Suprapubic skin (tissue), 3 donors: Measurements from ENCODE around the gene VASN.

Experiments
- EP300 ChIP-seq: sonication (generic); formaldehyde crosslinking; IDR thresholded peaks from one replicate; pipeline ENCODE4 v1.6.1; 2017; ENCODE audit warnings: antibody characterized with exemption
- TF ChIP-seq, protein P1 (sequence below), 2 donors: fragments of 200-600 bp in 1 of 2; fragments of 450-650 bp in 1 of 2; sonication (generic) in 1 of 2; IDR thresholded peaks; one replicate each; pipeline ENCODE4 v1.5.1; 2016 to 2019; ENCODE audit warnings: antibody characterized with exemption in 2 of 2, mild to moderate bottlenecking in 1 of 2, moderate library complexity in 1 of 2

DNA sequence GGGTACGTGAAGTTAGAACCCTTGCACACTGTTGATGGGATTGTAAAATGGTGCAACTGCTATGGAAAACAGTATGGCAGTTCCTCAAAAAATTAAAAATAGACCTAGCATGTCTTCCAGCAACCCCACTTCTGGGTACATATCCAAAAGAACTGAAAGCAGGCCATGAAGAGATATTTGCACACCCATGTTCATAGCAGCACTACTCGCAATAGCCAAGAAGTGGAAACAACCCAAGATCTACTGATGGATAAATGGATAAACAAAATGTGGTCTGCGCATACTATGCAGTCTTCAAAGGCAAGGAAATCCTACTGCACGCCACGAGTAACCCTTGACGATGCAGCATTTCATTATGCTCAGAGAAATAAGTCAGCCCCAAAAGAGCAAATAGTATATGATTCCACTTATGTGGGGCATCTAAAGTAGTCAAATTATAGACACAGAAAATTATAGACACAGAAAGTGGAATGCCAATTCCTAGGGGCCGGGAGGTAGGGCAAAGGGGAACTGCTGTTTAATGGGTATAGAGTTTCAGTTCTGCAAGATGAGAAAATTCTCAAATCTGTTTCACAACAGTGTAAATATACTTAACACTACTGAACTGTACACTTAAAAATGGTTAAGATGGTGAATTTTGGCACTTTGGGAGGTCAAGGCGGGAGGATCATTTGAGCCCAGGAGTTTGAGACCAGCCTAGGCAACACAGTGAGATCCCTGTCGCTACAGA is 27.5 kb downstream of the VASN start:
- TF ChIP-seq, protein P1, sequence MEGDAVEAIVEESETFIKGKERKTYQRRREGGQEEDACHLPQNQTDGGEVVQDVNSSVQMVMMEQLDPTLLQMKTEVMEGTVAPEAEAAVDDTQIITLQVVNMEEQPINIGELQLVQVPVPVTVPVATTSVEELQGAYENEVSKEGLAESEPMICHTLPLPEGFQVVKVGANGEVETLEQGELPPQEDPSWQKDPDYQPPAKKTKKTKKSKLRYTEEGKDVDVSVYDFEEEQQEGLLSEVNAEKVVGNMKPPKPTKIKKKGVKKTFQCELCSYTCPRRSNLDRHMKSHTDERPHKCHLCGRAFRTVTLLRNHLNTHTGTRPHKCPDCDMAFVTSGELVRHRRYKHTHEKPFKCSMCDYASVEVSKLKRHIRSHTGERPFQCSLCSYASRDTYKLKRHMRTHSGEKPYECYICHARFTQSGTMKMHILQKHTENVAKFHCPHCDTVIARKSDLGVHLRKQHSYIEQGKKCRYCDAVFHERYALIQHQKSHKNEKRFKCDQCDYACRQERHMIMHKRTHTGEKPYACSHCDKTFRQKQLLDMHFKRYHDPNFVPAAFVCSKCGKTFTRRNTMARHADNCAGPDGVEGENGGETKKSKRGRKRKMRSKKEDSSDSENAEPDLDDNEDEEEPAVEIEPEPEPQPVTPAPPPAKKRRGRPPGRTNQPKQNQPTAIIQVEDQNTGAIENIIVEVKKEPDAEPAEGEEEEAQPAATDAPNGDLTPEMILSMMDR (IDR thresholded peaks at IDR 0.05): no peak
- TF ChIP-seq EP300: no peak
